HG03378 (cell line): Measurements from ENCODE around the gene STYX.
"Not testable (repeated sequence)": the region's sequence is repeated elsewhere in the genome, so short reads cannot be mapped to it uniquely, and the experiment has no call there.

Experiments
- ATAC-seq: cut with Tn5 transposase; IDR thresholded peaks from one replicate; pipeline ENCODE4 v1.9.1; 2021; ENCODE audit warnings: mild to moderate bottlenecking, moderate library complexity; ENCODE audit not compliant: unreplicated experiment

The STYX gene

DNA sequence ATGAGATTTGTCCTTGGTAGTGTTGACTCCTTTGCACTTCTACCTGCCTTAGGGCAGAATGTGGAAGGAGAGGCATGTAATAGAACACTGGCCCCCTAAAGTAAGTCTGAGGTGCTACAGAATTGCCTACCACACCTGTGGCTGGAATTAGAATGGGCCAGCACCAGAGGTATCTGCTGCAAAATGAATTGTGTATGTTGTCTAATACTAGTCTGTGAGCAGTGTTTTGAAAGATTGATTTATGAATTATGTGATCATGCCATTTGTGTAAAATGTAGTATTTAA is 5.7 kb upstream of the STYX start:
- no peak for ATAC-seq

DNA sequence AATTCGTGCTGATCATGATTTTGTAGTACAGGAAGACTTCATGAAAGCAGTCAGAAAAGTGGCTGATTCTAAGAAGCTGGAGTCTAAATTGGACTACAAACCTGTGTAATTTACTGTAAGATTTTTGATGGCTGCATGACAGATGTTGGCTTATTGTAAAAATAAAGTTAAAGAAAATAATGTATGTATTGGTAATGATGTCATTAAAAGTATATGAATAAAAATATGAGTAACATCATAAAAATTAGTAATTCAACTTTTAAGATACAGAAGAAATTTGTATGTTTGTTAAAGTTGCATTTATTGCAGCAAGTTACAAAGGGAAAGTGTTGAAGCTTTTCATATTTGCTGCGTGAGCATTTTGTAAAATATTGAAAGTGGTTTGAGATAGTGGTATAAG is 2.5 kb upstream of the STYX start:
- ATAC-seq = not testable (repeated sequence)

DNA sequence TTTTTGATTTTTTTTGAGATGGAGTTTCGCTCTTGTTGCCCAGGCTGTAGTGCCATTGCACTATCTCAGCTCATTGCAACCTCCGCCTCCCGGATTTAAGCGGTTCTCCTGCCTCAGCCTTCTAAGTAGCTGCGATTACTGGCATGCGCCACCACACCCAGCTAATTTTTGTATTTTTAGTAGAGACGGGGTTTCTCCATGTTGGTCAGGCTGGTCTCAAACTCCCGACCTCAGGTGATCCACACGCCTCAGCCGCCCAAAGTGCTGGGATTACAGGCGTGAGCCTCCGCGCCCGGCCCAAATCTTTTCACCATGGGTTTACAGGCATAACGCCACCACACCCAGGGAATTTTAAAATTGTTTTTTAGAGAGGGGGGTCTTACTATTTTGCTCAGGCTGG is 931 bp upstream of the STYX start:
- not testable (repeated sequence) for ATAC-seq

DNA sequence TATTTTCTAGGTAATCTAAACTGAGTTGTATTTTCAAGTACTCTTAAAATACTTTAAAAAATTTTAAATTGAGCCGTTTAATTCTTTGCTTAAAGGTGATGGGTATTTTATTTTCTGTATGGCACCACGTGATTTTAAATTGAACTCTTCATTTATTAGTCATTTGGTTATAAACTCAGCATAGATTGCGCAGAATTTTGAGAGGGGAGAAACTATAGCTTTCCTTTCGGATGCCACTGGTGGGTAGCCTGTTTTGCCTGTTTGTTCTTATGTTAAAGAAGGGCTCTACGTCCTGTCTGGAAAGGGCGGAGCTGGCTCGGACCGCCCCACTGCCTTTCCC is 411 bp upstream of the STYX start:
- ATAC-seq = no peak

DNA sequence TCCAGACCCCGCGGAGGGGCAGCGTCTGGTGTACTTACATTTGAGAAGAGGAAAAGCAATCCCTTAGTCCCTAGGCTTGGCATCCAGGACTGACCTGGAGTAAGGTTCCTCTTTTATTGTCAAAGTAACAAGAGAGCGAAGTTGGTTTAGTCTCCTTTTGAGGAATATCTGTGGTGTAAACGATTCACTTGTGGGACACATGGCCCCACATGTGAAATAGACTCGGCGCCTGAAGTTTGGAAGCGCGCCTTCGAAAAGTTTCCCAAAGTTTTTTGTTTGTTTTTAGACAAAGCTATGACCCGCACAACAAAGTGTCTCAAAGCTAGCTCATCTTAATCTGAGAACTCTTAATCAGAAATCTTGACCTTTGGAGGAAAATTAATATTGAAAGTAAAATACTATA is 744 bp downstream of the STYX start:
- ATAC-seq = no peak

DNA sequence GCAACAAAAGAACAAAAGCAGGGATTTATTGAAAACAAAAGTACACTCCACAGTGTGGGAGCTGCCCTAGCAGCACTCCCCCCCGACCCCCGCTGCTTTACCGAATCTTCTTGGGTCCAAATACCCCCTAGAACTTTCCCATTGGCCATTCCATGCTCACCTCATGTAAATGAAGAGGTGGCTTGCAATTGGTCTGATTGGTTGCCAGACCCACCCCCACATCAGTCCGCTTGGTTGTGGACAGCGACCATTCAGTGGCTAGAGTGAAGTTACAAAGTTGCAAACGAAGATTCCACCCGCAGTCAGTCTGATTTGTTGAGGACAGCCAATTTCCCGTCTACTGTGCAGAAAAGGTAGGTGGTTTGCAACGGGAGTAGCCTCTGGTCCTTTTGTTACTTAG is 3.9 kb downstream of the STYX start:
- ATAC-seq = no peak

DNA sequence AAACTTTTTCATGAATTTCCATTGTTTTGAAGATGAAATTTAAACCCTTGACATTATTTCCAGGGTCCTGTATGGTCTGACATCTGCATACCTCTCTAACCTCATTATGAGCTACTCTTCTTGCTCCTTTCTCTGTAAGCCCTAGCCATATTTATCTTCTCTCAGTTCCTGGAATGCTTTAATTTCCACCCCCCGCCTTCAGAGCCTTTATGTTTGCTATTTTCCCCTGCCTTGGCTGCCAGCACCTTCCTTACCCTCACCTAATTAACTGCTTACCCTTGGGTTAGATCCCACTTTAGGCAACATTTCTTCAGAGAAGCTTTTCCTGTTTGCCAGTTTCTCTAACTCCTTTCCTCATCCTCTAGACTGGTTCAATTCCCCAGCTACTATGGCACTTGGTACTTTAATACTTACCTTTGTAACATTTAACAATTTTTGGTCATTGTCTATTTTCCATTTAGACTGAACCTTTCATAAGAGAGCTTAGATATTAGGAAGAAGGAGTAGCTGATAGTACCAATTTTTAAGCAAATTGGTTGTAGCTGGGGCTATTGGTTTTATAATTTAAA is 6.0 kb downstream of the STYX start:
- ATAC-seq = no peak

DNA sequence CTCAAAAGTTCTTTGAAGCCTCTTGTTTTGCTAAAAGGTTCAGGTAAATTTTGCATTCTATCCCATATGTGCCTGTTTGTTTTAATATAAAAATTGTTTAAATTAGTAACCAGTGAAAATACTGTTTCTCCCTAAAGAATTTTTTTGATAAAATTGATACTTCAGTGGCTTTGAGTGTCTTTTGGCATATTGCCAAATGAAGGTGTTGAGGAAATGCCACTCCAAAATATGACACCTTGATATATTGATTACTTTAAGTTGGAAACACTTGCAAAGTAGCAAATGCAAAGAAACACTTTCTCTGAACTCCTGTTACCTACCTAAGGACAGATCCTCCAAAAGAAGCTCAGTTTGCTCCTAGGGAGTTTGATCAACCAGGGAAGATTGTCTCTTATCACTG is 8.4 kb downstream of the STYX start:
- no peak for ATAC-seq

DNA sequence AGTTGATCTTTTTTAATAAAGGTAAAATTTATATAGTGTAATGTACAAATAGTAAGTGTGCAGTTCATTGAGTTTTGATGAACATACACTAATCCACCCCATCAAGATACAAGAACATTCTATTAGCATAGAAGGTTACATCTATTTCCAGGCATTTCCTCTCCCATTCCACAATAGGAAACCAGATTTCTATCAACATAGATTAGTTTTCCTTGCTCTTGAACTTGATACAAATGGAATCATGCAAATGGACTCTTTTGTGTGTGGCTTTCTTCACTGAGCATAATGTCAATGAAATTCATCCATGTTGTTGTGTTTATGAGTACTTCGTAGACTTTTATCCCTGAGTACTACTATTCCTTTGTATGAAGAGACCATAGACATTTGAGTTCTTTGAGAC is 10.8 kb downstream of the STYX start:
- ATAC-seq = no peak

DNA sequence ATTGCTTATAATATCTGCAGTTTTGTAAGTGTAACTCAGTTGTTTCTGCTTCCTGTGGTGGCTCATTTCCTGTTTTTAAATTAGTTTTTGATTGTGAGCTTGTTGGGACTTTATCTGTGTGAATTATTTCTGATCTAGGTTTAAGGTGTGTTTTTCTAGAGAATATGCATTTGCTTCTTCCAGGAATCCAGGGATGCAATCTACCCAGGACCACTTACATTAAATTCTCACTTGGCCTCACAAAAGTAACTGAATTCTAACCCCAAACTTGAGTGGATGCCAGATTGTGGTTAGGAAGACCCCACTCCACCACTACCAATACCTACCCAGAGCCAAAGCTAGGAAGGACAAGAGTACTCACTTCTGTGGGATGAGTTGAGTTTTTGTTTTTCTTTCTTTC is 11.9 kb downstream of the STYX start:
- ATAC-seq = peak; percentile 37

DNA sequence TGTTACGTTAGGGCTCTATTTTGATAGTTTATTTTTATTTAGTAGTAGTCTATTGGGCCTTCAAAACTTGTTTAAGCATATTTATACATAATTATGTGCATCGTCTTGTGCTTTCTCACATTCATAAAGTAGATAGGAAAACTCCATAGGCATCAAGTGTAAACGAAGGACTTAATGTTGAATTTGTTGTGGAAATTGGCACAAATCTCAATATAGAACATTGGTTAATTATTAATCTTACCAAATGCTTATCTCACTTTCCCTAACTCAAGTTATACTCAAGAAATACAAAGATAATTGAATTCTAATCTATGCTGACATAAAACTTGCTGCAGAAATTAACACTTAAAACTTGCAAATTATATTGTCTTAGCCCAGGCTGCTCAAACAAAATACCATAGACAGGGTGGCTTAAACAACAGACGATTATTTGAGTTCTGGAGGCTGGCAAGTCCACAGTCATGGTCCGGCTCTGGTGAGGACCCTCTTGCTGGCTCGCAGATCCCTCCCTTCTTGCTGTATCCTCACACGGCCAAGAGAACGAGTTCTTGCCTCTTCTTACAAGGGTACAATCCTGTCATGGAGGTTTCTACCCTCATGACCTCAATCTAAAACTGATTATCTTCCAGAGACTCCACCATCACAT is 18.8 kb downstream of the STYX start:
- no peak for ATAC-seq

DNA sequence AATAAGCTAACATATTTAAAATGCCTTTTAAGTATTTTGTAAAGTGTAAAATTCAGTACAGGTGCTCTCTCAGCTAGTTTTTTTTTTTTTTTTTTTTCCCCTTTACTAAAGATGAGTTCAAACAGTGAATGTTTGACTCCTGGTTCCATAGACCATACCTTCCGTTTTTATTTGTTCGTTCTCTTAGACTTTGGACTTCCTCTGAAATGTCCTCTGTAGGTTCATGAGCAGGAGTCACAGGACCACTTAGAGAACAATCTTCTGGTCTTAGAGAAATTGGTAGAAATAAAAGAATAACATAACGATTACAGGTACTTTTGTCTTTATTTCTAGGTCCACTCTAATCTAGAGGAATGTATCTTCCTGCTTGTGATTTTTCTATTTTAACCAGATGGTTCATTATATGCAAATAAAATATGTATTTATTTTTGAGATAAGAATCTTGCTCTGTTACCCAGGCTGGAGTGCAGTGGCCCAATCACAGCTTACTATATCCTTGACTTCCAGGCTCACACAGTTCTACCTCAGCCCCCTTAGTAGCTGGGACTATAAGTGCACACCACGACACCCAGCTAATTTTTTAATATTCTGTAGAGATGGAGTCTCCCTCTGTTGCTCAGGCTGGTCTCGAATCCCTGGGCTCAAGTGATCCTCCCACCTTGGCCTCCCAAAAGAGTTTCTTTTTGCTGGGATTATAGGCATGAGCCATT is 25.8 kb downstream of the STYX start:
- no peak for ATAC-seq

DNA sequence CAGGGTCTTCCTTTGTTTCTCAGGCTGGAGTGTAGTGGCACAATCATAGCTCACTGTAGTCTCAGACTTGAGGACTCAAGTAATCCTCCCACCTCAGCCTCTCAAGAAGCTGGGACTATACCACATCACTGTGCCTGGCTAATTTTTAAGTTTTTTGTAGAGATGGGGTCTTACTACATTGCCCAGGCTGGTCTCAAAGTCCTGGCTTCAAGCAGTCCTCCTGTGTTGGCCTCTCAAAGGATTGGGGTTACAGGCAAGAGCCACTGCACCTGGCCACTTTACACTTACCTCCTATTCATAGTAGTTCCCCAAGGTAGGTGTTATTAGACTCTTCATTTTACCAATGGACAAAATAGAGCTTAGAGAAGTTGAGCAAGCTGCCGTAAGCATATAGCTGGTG is 29.2 kb downstream of the STYX start:
- no peak for ATAC-seq

DNA sequence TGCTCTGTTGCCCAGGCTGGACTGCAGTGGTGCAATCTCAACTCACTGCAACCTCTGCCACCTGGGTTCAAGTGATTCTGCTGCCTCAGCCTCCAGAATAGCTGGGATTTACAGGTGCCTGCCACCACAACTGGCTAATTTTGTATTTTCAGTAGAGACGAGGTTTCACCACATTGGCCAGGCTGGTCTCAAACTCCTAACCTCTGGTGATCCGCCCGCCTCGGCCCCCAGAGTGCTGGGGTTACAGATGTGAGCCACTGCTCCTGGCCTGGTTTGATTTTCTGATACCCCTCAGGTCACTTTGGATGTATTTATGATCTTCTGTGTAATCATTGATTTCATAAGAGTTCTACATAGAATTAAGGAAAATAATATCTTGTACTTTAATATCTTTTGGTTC is 33.0 kb downstream of the STYX start:
- ATAC-seq = not testable (repeated sequence)

DNA sequence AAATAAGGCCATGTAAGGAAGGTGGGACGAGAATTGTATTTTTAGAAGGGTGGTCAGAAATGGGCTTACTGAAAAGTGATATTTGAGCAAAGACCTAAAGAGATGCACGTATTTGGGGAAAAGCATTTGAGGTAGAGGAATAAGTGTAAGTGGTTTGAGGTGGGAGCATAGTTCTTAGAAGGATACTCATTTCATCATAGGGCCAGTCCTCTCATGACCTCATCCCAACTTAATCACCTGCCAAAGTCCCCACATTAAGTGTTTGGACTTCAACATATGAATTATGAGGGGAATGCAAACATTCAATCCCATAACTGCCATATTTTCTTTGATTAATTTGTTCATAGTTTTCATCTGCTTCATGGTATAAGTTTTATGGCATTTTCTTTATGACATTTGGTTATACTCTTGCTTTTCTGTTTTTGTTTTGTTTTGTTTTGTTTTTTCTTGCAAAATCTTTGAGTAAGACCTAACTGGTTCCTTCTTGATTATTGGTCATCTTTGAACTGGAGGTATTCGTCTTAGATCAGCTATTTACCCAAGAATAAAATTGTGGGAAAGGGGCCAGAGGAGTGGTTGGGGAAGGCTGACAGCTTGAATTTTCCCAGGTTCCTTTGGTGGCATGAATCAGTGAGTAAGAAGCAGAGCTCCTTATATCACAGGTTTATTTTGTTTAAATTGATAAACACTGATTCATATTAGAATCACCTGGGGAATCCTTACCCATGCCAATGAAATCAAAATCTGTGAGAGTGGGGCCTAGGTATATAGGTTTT is 37.3 kb downstream of the STYX start:
- no peak for ATAC-seq

DNA sequence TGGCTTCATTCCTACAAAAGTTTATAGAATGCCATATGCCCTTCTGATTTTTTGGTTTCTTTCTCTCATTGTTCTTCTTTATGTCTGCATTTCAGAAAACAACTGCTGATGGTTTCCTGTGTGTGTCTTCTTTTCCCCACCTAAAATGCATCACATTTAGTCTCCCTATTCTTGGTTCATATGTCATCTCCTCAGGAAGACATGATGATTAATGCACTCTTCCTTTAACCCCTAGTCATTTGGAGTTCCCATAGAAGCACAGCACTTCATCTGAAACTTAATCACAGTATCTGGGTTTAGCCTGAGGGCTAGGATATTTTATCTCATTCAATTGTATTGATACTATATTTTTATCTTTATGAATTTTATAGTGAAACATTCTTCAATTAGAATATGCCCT is 39.9 kb downstream of the STYX start:
- no peak for ATAC-seq

DNA sequence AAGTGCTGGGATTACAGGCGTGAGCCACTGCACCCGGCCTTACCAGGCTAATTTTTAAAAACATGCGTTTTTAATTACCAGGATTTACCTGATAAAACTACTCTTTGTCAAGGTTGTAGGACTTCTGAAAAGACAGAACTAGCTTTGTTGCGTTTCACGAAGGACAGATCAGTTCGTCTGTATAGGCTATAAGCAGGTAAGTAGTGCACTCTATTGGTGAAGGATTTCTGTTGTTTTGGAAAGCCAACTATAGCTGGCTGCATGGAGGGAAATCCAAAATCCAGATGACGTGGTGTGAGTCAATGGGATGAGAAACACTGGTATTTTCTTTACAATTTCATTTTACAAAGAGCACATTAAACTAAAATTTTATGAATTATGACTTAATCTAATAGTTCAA is 46.9 kb downstream of the STYX start:
- no peak for ATAC-seq

DNA sequence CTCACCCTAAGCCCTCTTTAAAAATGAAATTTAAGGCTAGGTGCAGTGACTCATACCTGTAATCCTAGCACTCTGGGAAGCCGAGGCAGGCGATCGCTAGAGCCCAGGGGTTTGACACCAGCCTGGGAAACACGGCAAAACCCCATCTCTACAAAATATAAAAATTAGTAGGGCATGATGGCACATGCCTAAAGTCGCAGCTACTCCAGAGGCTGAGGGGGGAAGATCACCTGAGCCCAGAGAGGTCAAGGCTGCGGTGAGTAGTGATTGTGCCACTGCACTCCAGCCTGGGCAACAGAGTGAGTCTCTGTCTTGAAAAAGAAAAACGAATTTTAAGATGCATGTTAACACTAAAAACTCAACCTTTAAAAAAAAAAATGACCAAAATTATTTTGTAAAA is 48.7 kb downstream of the STYX start:
- ATAC-seq = no peak

DNA sequence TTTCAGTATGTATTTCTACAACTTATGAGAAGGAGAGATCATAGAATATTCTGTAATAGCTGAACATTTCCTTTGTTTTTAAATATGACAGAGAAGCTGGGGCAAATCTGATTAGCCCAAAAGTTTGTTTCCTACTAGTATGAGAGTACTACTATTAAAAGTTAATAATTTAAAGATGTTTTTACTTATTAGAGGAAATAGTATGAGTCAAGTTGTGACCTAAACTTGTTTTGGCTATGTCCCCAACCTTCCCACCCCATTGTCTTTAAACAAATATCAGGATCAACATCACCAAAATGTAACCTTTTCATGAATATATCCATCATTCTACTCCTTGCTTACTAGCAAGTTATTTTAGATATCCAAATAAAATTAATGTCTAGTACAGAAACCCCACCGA is 50.9 kb downstream of the STYX start:
- no peak for ATAC-seq

DNA sequence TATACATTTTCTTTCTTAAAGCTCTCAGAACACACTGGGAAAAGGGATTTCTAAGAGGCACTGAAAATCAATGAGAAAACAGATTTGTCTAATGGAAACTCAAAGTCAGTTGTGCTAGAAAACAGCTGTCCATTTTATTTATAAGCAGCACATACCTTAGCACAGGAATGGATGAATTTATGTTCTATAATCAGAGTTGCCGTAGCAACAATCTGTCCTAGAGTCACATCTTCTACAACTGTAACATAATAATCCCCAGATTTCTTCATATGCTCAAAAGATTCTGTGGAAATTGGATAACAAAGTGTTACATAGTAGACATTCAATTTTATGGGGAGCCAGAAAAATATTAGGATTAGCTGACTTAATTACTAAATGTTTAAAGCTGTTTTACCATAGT is 51.7 kb downstream of the STYX start:
- no peak for ATAC-seq

DNA sequence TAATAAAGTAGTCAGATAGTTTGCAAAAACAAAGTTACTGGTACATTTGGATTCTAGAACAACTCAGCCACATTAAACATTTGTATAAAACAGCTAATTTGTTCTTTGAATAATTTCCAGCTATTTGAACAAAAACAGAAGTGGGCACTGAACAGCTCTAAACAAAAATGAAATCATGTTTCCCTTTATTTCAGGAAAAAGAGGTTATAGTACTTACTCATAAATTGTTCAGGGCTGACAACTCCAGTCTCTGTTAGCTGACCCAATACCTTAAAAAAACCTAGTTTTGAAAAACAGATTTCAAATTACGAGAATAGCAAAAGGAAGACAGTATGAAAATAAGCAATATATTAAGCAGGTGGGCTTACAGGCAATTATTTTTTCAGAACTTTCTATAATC is 53.2 kb downstream of the STYX start:
- no peak for ATAC-seq

DNA sequence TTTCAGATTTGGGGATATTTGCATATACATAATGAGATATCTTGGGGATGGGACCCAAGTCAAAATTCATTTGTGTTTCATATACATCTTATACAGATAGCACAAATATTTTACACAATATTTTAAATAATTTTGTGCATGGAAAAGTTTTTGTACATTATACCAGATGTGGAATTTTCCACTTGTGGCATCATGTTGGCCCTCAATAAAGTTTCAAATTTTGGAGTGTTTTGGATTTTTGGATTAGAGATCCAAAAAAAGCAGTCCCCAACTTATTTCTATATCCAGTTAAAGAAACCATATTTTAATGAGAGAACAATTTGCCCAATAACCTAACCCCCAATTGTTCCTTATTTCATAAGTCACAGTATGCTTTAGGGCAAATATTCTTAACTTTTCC is 56.9 kb downstream of the STYX start:
- ATAC-seq = no peak
